GM21367 (cell line): Measurements from ENCODE around the gene S100A13.

Source experiments
- ATAC-seq: cut with Tn5 transposase; IDR thresholded peaks from one replicate; pipeline ENCODE4 v1.9.1; 2021; ENCODE audit not compliant: unreplicated experiment

The S100A13 gene

DNA sequence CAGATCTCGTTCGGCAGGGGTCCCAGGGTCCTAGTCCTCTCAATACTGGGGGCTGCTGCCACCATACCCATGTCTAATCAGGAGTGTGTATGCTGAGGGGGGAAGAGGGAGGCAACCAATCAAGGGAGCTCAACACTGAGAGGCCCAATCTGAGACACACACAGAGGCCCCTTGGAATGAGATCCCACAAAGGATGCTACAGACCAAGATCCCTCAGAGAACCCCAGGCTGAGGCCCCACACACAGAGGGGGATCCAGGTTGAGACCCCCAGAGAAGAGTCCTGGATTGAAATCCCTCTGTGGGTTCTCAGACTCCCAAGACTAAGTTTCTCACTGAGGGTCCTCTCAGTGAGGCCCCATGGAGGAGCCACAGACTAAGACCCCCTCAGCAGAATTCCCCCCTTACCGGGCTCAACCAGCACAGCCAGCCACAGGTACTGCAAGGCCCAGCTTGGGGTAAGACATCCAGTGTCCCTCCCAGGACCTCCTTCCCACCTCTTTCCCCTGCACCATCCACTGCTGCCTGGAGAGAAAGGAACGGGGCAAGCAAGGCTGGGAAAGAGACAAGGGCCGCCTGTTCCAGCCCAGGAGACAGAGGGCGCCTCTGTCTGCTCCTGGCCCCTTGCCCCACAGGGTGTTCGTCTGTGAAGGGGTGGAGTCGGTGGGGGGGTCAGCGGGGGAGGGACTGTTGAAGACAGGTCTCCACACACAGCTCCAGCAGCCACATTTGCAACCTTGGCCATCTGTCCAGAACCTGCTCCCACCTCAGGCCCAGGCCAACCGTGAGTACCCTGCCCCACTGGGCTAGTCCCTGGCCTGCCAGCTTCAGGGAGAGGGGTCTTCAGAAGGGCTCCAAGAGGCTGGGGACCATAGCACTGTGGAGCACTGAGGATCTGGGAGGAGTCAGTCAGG lies 666 bp upstream of the S100A13 start, which contains the start of gene S100A1:
S100A1 (plus strand) TSS at position 720 of the 912 bp plus-strand sequence. CDS start 2,088 bp downstream, outside the sequence.
- no peak for ATAC-seq

DNA sequence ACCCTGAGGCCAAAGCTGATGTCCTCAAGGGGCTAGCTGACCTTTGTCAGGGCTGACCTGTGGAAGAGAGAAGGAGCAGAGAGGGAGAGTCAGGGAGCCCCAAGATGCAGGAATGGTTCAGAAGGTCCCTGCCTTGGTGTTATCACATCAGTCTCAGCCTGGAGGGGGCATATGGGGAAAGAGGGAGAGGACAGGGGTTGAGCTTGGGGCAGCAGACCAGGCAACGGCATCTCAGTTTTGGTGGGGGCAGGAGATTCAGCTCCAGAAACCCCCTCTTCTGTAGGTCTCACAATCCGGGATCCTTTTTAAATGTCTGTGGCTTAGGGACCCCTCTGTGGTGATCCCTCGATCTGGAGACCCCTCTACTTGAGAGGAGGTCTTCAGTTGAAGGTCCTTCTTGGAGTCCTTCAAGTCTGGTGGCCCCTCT lies 815 bp downstream of the S100A13 start:
- ATAC-seq: no peak

DNA sequence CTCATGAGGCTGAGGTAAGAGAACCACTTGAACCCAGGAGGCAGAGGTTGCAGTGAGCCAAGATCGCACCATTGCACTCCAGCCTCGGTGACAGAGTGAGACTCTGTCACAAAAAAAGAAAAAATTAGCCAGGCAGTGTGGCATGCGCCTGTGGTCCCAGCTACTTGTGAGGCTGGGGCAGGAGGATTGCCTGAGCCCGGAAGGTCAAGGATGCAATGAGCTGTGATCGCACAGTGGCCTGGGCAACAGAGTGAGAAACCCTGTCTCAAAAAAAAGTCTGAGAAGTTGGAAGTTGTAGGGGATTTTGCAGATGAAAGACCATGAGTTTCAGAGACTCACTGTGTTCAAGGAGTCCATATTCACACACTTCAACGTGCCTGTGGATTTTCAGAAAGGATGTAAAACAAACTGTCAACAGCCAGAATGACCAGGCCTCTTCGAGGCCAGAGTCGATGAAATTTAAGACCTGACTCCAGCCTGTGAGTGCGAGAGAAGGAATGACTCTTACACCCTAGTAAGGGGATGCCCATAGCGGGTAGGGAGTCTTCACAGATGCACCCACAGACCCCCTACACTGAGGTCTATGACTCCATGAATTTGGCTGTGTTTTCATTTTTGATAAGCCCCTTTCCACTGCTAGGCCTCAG lies 2.2 kb downstream of the S100A13 start:
- no peak for ATAC-seq

DNA sequence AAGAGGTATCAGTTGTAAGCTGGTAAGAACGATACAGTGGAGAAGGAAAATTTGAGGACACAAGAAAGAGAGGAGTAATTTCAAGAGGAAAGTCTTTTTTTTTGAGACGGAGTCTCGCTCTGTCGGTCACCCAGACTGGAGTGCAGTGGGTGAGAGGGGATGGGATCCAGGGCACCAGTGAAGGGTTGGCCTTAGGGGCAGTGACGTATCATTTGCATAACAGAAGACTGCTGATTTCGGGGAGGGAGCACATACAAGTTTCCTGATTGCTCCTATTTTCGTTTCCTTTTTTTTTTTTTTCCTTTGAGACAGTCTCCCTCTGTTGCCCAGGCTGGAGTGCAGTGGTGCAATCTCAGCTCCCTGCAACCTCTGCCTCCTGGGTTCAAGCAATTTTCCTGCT lies 4.2 kb downstream of the S100A13 start:
- no peak for ATAC-seq

DNA sequence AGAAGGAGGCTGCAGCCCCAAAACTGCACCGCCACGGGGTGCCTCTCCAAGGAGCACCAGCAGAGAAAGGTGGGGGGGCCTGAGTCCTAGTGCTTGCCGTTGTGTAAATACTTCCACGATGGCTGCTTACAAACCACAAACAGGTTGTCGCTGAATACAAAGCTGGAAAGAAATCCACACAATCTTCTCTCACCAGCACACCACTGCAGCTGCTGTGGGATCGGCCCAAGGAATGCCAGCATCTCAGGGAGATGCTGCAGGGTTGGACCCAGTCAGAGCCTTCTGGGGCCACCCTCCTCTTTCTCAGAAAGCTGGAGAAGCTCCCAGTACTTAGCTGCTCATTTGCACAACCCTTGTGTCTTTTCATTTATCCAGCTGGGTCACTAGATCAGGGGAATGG lies 8.1 kb downstream of the S100A13 start:
- no peak for ATAC-seq

DNA sequence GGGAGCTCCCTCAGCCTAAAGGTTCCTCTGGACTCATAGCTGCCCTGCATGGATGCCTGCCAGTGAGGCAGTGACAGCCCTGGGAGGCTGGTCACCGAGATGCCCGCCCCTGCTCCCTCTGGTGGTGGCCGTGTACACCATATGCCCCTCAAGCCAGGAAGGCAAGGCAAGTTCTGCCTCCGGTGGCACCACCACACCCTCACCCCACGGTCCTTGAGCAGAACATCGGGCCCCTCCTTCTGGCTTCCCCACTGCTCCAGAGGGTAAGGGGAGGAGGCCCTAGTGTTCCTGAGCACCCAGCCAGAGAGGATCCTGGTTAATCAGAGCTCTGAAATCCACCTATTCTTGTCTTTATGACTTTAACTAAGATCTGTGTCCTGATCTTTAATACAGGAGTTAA lies 9.6 kb downstream of the S100A13 start:
- no peak for ATAC-seq

DNA sequence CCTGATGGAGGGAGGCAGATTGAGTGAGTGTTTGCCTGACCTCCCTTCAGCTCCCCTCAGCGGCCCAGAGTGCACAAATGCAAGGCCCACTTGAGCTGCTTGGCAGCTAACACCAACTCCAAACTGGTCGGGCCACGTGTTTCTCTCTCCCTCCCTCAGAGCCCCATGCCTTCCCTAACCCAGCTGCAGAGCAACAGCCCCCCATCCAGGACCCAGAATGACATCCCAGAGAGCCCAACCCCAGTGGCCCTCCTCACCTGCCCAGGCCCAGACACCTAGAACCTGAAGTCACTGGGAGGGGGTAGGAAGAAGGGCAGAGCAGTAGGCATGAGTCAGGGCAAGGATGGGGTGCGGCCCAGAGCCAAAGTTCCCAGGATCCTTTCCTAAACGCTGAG lies 10.4 kb downstream of the S100A13 start:
- no peak for ATAC-seq

DNA sequence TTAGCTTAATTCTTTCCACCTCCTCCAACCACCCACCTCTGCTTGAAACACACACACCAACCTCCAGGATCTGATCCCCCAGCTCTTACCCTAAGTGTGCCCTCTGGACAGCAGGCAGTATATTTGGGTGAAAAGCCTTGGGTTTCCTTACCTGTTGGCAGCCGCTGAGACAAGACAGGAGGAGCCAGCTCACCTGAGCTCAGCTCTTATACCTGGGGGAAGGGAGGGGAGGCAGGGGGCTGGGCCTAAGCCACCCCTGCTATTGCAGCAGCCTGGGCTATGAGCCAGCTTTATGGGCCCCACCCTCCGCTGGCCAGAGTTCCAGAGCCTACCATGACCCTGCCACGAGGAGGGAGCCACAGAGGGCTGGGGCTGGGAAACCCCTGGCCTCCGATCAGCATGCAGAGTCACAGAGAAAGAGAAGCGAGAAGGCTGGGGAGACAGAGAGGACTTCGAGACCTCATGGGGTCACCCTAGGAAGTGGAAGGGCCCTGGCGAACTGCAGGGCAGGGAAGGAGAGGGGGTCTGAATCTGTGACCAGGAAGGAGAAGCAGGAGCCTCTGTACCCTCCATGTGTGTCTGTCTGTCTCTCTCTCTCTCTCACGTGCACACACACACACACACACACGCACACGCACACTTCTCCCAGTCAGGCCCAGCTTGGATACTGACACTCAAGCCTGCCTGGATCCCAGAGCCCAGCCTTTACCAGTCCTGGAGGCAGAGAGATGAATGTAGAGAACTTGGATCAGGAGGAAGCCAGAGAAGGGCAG lies 11.0 kb downstream of the S100A13 start, which contains the start of gene S100A14:
S100A14 (minus strand) TSS at position 182 of the 773 bp plus-strand sequence. CDS start 467 bp downstream, outside the sequence.
- no peak for ATAC-seq

DNA sequence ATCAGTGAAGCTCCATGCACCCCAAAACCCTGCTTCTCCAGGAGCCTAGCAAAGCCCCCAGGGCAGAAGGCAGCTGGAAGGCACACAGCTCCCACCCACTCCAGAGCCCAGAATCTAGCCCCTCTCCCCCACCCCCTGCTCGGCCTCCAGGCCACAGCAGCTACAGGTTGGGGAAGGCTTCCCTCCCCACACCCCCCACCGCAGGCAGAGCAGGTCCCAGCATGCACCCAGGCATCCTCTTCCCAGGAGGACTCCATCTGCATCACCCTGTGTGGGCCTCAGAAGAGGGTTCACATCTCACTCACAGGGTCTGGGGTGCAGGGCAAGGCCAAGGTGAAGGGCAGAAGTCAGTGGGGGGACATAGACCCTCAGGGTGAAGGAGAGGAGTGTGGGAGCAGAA lies 11.9 kb downstream of the S100A13 start:
- ATAC-seq: no peak

DNA sequence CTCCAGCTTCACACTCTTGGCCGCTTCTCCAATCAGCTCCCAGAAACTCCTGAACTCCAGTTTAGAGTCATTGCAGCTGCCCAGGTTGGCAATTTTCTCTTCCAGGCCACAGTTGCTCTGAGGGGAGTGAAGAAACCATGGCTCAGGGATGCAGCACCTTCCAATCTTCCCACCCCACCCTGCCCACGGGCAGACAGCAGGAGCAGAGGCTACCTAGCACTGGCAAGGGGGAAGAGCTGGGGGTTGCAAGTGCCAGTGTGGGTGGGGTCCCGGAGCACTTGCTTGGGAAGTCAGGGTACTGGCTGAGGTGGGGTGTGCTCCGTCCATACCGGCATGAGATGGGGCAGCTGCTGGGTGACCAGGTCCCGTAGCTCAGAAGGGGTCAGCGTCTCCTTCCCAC lies 12.4 kb downstream of the S100A13 start:
- no peak for ATAC-seq

DNA sequence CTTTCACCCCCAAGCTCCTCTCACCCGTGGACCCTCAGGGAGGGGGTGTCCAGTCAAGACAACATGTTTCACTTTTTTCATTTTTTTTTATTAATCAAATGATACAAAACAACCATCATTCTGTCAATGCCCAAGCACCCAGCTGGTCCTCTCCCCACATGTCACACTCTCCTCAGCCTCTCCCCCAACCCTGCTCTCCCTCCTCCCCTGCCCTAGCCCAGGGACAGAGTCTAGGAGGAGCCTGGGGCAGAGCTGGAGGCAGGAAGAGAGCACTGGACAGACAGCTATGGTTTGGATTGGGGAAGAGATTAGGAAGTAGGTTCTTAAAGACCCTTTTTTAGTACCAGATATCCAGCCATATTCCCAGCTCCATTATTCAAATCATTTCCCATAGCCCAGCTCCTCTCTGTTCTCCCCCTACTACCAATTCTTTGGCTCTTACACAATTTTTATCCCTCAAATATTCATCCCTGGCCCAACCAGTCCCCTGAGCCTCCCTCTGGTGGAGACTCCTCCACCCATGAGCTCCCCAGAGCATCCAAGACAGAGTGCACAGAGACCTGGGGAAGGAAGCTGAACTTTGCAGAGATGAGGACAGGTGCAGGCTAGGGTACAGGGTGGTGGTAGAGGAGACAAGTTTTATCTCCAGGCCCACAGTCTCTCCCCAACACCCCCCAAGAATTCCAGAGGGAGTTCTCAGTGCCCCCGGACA lies 13.0 kb downstream of the S100A13 start:
- ATAC-seq: no peak

DNA sequence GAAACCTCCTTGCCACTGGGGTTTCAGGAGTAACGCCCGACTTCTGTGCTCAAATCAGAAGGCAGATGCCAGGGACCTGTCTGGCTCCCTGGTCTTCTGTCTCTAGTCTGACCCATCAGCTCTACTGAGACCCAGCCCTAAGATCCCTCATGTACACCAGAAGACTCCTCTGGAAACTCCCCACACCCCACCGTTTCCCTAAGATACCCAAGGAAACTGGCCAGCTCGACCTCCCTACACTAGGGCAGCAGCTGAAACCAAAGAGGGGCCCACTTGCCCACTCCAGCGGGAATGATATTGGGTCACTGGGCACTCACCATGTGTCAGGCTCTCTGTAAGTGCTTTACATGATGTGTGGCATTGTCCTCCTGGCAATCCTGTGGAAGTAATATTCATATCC lies 13.9 kb downstream of the S100A13 start:
- no peak for ATAC-seq

DNA sequence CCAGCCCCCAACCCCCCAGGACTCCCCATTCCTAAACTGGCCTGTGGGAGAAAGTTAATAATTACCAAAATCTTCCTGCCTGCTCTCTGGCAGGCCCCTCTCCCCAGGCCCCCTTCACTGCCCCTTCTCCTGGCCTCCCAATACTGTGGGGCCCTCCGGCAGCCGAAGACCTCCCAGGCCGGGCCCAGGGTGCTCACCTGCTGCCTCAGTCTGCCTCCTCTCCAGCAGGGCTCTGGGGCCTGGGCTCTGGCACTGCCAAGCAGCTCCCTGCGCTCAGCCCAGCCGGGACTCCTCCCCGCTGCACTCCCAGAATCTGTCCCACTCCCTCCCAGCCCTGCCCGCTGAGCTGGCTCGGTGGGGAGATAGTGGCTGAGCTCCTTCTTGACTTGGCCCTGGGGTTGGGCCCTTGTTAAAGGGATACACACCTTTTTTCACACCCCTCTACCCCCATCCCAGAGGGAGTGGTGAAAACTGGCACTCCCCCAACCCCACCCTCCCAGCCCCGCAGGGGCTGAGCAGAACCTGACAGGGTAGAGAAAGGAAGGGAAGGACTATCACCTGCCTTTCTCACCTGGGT lies 14.5 kb downstream of the S100A13 start, which contains the start of gene S100A16:
S100A16 (minus strand) TSS at position 383 of the 577 bp plus-strand sequence. CDS start 4,986 bp downstream, outside the sequence.
- no peak for ATAC-seq

DNA sequence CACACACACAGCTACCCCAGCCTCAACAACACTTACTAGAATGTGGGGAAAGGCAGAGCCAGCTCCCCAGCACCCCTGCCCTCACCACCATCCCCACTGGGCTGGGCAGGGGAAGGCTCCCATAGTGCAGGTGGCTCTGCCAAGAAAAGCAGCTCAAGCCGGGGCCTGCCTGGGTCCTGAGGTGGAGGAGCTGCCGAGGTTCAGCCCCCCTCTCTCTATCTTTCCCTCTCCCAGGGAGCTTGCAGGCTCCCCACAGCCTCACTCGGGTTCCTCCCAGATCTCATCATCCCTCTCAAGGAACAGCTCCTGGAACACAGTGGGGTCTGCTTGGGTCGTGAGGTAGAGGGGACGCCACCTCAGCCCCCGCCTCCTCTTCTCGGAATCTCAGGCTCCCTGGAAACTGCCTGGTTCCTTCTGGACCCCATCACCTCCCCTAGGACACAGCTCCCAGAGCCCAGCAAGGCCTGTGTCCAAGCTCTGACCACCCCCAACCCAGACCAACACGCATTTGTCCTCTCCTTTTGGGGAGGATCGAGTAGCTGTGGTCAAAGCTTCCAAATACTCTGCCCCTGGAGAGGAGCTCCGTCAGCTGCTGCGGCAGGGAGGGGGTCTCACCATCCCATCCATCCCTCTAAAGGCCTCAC lies 15.1 kb downstream of the S100A13 start:
- ATAC-seq: no peak

DNA sequence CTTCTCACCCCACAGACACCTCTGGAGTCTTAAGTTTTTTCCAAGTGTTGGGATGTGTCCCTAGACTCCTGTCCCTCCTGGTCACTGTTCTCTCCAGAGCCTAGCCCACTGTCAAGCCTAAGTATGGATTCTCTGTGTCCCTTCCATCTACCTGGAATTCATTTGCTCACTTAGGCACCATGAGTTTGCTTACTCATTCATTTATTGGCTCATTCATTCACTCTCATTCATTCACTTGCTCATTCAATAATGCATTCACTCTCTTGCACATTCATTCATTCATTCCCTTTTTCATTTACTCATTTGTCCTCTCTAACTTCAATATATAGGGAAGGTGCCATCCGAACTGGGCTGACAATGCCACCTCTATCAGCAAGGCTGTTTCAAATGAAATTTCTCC lies 15.9 kb downstream of the S100A13 start:
- ATAC-seq: no peak

DNA sequence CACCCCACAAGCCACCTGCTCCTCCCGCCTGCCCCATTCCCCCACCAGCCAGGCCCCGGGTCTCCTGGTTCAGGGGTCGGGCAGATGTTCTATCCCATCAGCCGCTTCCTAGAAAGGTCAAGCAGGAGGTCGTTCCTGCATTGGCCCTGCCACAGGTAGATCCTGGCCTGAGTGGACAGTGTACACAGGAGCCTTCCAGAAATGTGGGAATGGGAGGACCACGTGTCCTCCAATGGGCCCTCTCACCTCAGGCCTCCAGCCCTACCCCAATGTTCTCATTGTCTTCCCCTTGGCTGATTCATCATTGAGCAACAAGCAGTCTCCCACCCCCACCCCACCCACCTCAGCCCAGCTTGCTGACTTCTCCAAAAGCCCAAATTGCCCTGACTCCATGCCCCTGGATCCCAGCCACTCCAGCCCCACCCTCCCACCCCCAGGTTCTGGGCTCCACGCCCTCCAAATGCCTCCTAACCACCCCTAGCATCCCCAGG lies 16.4 kb downstream of the S100A13 start:
- no peak for ATAC-seq

DNA sequence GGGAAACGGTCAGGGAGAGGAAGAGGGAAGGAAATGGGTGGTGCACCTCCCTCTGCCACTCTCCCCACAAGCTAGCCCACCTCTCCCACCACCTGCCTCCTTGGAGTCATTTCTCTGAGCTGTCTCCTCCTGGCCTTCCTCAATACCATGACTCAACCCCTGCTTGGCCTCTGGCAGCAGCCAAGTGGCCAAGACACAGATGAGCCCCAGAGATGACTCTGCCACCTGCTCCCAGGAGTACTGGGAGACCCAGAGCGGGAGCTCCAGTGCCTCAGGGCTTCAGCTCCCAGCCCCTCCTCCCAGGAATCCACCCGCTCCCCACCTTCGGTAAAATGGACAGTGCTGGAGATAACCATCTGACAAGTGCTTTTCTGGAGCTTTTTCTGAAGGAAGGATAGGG lies 17.0 kb downstream of the S100A13 start:
- no peak for ATAC-seq

DNA sequence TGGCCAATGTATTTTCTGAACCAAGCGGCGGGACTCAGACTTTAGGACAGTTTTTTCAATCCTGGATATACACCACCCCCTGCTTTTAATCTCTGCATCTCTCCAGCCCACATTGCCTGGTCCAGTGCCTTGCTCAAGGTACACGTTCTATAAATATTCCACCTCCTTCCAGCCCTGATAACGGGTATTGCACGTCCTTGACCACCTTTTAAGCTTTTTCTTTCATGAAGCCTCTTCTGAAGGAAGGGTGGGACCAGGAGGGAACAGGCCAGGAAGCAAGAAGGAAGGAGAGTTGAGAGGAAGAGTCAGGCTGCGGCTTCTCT lies 17.8 kb downstream of the S100A13 start:
- no peak for ATAC-seq

DNA sequence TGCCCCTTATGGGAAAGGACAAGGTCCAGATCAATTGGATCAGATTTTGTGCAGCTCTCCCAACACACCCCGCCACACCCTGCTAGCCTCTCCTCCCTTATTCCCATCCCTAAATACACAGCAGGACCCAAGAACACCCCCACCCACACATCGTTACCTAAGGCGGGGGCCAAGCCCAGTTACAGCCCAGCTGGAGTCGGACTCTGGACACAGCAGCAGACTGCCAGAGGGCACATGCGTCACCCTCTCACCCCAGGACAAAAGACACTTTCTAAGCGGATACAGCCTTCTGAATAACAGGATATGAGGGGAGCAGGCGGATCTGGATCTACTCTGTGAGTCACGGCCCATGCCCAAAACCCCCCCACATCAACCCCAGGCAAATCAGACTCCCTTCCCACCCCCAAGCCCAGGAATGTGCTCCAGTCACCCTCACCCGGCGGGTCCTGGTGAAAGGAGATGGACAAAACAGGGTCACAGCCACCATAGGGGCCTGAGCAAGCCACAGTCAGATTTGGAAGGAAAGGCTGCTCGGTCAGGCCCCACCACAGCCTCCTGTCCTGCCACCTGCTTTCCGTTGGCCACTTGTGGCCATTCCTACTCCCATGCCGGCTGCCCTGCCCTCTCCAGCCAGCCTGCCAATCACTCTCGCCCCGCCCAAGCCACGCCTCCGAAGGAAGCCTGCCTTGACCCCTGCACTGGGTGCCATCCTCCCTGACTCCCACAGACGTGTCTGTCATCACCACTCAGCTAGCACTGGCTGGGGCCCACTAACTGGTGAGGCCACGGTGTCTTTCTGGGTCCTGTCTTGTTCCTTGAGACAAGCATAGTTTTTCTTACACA lies 18.3 kb downstream of the S100A13 start:
- no peak for ATAC-seq
